Panc1 (cell line): Measurements from ENCODE around the gene KIF4A. TPM values are rescaled to one million over a fixed set of nuclear protein-coding genes. Genes with fewer than 3 reads are reported as not detected.

ENCODE experiments used
- ATAC-seq: fragments of 200-7000 bp; cut with Tn5 transposase; 2 replicates; pipeline ENCODE4 v1.9.1; 2020; ENCODE audit warnings: mild to moderate bottlenecking, moderate library complexity
- BruUV-seq: library from RNA; stranded (reverse); fragments of 400-500 nt; replicated peaks from 2 replicates; lab custom pipeline; 2021; lab: Mats Ljungman, UMichigan
- CTCF ChIA-PET: fragments of 300-600 bp; sonication (Branson Sonifier 250); formaldehyde crosslinking; loops from one replicate; lab custom pipeline; 2022; ENCODE audit warnings: antibody characterized with exemption; lab: Charles Lee
- POLR2A ChIA-PET: fragments of 300-600 bp; sonication (Branson Sonifier 250); formaldehyde crosslinking; loops from one replicate; lab custom pipeline; 2022; ENCODE audit warnings: antibody characterized with exemption; lab: Charles Lee
- DNase-seq: peaks from one replicate; pipeline ENCODE4 v3.0.0-alpha.2; 2010; ENCODE audit warnings: low read depth, low spot score
- H3K27ac ChIP-seq: 2 replicates; pipeline ENCODE4 v1.5.1; 2011; ENCODE audit warnings: mild to moderate bottlenecking, low read length, inconsistent platforms
- H3K27me3 ChIP-seq: fragments of 200-500 bp; sonication (Bioruptor generic); 2 replicates; pipeline ENCODE4 v1.6.0; 2014; ENCODE audit warnings: low read length, inconsistent platforms; ENCODE audit not compliant: control insufficient read depth, insufficient read depth
- H3K36me3 ChIP-seq: fragments of 200-500 bp; sonication (Bioruptor generic); 2 replicates; pipeline ENCODE4 v1.5.1; 2014; ENCODE audit warnings: inconsistent platforms, mild to moderate bottlenecking, low read length, moderate library complexity; ENCODE audit not compliant: control insufficient read depth, insufficient read depth
- H3K4me1 ChIP-seq: 2 replicates; pipeline ENCODE4 v1.5.1; 2011; ENCODE audit warnings: inconsistent platforms, mild to moderate bottlenecking, low read length, moderate library complexity; ENCODE audit not compliant: control insufficient read depth, insufficient read depth
- H3K4me3 ChIP-seq, 2 experiments: 2 replicates each; pipeline ENCODE4 v1.5.1; 2011 to 2012; ENCODE audit warnings: low read depth in 2 of 2, low read length in 2 of 2, mild to moderate bottlenecking in 2 of 2, inconsistent platforms in 1 of 2, moderate library complexity in 1 of 2
- H3K9me3 ChIP-seq: fragments of 200-500 bp; sonication (Bioruptor generic); 2 replicates; pipeline ENCODE4 v1.5.1; 2014; ENCODE audit warnings: low read depth, mild to moderate bottlenecking, inconsistent platforms, low read length, moderate library complexity; ENCODE audit not compliant: control insufficient read depth, insufficient read depth
- CTCF ChIP-seq: fragments of 450-650 bp; IDR thresholded peaks from 2 replicates; pipeline ENCODE4 v1.5.1; 2017; ENCODE audit warnings: mild to moderate bottlenecking
- POLR2AphosphoS5 ChIP-seq: IDR thresholded peaks from 2 replicates; pipeline ENCODE4 v1.6.1; 2012; ENCODE audit warnings: mild to moderate bottlenecking, low read depth, low read length, moderate library complexity
- REST ChIP-seq, 2 experiments: IDR thresholded peaks; 2 replicates each; pipeline ENCODE4 v1.6.1; 2011 to 2012; ENCODE audit warnings: low read depth in 2 of 2, control low read depth in 1 of 2, low read length in 1 of 2, mild to moderate bottlenecking in 1 of 2, moderate library complexity in 1 of 2; ENCODE audit not compliant: insufficient read depth in 1 of 2
- SIN3A ChIP-seq: IDR thresholded peaks from 2 replicates; pipeline ENCODE4 v1.6.1; 2012; ENCODE audit warnings: low read depth, mild to moderate bottlenecking, low read length, moderate library complexity, borderline replicate concordance; ENCODE audit not compliant: insufficient read depth
- TCF7L2 ChIP-seq: IDR thresholded peaks from 2 replicates; pipeline ENCODE4 v1.6.1; 2011; ENCODE audit warnings: mild to moderate bottlenecking, low read depth, low read length, inconsistent platforms
- in situ Hi-C: cut with HindIII; loops from 2 replicates; pipeline ENCODE4 v1.10.0; 2016; ENCODE audit warnings: low sequenced_read_pairs, low pct_unique_long_range_greater_than_20kb
- intact Hi-C: fragments of 100-400 bp; cut with micrococcal nuclease; formaldehyde crosslinking; loops from one replicate; pipeline ENCODE4 v1.10.0; 2022; ENCODE audit not compliant: unreplicated experiment
- total RNA-seq: library from RNA; stranded (reverse); gene quantifications from one replicate; pipeline ENCODE4 v1.2.1, GENCODE V29; 2021; ENCODE audit not compliant: unreplicated experiment

The KIF4A gene
- total RNA-seq, 1 experiment from 2014 or later, result 62.6 TPM

DNA sequence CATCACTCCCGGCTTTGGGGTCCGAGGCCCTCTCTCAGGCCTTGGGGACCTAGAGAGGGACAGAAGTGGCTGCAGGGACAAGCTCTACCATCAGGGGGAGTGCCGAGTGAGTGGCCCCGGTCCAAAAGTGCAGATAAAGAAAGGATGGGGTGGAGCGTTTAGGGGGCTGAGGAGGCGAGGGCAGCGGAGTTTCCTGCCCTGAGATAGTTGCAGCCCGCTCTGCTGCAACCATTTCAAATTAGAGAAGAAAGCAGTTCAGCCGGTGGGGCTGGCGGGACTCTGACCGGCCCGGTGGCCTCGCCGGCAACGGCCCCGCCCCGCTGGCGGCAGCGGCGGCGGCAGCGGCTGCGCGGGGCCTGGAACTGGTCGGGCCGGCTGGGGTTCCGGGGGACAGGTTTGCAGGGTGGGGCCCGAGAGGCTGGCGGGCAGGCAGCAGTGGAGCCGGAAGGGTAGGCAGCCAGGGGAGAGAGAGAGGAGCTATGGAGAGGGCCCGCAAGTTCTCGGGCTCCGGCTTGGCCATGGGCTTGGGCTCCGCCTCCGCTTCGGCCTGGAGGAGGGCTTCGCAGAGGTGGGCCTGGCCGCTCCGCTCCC is 162.3 kb downstream of the KIF4A start:
- Histone ChIP-seq H3K9me3 (no peaks in the 10 kb centered on the region), H3K4me3 (peak overlapping the region; percentile 48 to 61), H3K27ac (no peak overlapping the region), H3K4me1 (peaks cover 5% of the 10 kb centered on the region), H3K36me3 (no peaks in the 10 kb centered on the region), H3K27me3 (no peaks in the 10 kb centered on the region)
- DNase-seq (no peak), ATAC-seq (peak; percentile 85)
- in situ Hi-C loops, result no loop called here
- ChIA-PET POLR2A (no interaction called here), CTCF (interaction anchor here (0.6 to 1.4 kb wide), 8 partner anchors 9 to 374 kb away, joined by 3 to 6 read pairs (median 4); no protein-coding TSS in a partner anchor)
- TF ChIP-seq TCF7L2 (no peak), CTCF (peak; percentile 87), SIN3A (no peak)
- no TSS peak for BruUV-seq
- intact Hi-C loops, result loop anchor here (5.0 to 10.0 kb wide), 2 partner anchors 103 to 215 kb away; no protein-coding TSS in a partner anchor

DNA sequence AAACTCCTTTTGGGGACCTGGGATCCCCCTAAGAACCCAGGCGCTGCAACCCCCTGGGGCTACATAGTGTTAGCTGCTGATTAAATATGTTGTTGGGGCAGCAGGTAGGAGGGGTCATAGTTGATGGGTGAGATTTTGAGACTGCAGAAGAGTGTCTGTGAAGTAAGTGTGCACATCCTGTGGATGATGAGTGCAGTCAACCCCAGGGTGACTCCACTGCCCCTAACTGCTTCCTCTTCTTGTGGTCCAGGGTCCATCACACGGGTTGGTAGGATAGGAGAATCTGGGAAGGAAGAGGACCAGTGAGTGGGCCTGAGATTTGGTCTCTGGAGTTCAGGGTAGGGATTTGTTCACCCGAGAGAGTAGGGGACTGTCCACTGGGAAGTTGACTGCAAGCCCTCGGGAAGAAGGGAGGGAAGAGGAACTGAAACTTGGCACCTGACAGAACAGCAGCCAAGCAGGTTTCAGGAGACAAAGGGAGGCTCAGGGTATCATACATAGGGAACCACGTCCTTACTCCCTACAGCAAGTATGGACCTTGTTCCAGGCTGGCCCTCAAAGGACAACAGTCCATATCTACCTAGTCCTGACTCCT is 163.2 kb downstream of the KIF4A start:
- no TSS peak for BruUV-seq
- Histone ChIP-seq H3K9me3 (no peaks in the 10 kb centered on the region), H3K4me3 (peak overlapping the region; percentile 48 to 61; a peak in 3 of 4 replicates), H3K27ac (no peak overlapping the region), H3K4me1 (peaks cover 5% of the 10 kb centered on the region), H3K27me3 (no peaks in the 10 kb centered on the region), H3K36me3 (no peaks in the 10 kb centered on the region)
- ChIA-PET POLR2A (no interaction called here), CTCF (interaction anchor here (0.6 to 1.4 kb wide), 3 partner anchors 10 to 72 kb away, joined by 3 to 4 read pairs (median 4); no protein-coding TSS in a partner anchor)
- TF ChIP-seq POLR2AphosphoS5 (no peak), REST (IDR thresholded peaks at IDR 0.05; ENCODE audit: insufficient read depth in 1 of 2, low read depth in 2 of 2, low read length in 1 of 2) (no peak), TCF7L2 (no peak), CTCF (no peak), SIN3A (no peak)
- intact Hi-C loops, result loop anchor here (5.0 to 10.0 kb wide), 2 partner anchors 102 to 214 kb away; no protein-coding TSS in a partner anchor
- ATAC-seq (no peak), DNase-seq (no peak)
- in situ Hi-C loops, result no loop called here
